SK-N-SH (cell line): ENCODE results near the gene ZNF766. TPM values are rescaled to one million over a fixed set of nuclear protein-coding genes. Genes with fewer than 3 reads are reported as not detected.

Source experiments
- CTCF ChIA-PET: fragments of 300-600, 350-600 bp; formaldehyde crosslinking; extraction: SDS; loops from one replicate; lab custom pipeline; 2021; lab: Yijun Ruan, JAX
- POLR2A ChIA-PET: fragments of 350-600 bp; sonication (Branson Sonifier 250); formaldehyde crosslinking; extraction: SDS; loops from one replicate; lab custom pipeline; 2020; ENCODE audit warnings: antibody characterized with exemption, inconsistent platforms; lab: Yijun Ruan, JAX
- DNase-seq: peaks from one replicate; pipeline ENCODE4 v3.0.0; 2012
- H2AFZ ChIP-seq: fragments of 200-600 bp; sonication (generic); 2 replicates; pipeline ENCODE4 v1.8.1; 2016; ENCODE audit warnings: antibody characterized with exemption, mild to moderate bottlenecking, low read depth
- H3F3A ChIP-seq: fragments of 200-600 bp; sonication (generic); replicated peaks from 2 replicates; pipeline ENCODE3; 2016; ENCODE audit warnings: antibody characterized with exemption, mild to moderate bottlenecking; ENCODE audit not compliant: insufficient read depth
- H3K27ac ChIP-seq, 2 experiments: fragments of 200-500 bp in 1 of 2; fragments of 200-600 bp in 1 of 2; sonication (Bioruptor generic) in 1 of 2; sonication (generic), shearing (Covaris generic) in 1 of 2; 2 replicates each; pipeline versions ENCODE4 v1.5.1 to v1.6.1; 2014 to 2016; ENCODE audit warnings: low read depth in 2 of 2, inconsistent platforms in 1 of 2, low read length in 1 of 2, mild to moderate bottlenecking in 1 of 2, mixed read lengths in 1 of 2
- H3K27me3 ChIP-seq: fragments of 200-600 bp; sonication (generic), shearing (Covaris generic); 2 replicates; pipeline ENCODE4 v1.6.1; 2016; ENCODE audit warnings: mixed run types; ENCODE audit not compliant: insufficient read depth
- H3K36me3 ChIP-seq, 2 experiments: fragments of 200-500 bp in 1 of 2; fragments of 200-600 bp in 1 of 2; sonication (Bioruptor generic) in 1 of 2; sonication (generic) in 1 of 2; replicated peaks in 1 of 2; 2 replicates each; pipeline versions ENCODE3 to v1.5.1; 2014 to 2016; ENCODE audit warnings: low read length in 1 of 2, mild to moderate bottlenecking in 1 of 2; ENCODE audit not compliant: insufficient read depth in 2 of 2, control insufficient read depth in 1 of 2
- H3K4me1 ChIP-seq, 2 experiments: fragments of 200-500 bp in 1 of 2; fragments of 200-600 bp in 1 of 2; sonication (Bioruptor generic) in 1 of 2; sonication (generic), shearing (Covaris generic) in 1 of 2; 2 replicates each; pipeline versions ENCODE4 v1.5.1 to v1.6.1; 2014 to 2016; ENCODE audit warnings: low read depth in 1 of 2, low read length in 1 of 2, mixed run types in 1 of 2; ENCODE audit not compliant: insufficient read depth in 2 of 2, control insufficient read depth in 1 of 2
- H3K4me2 ChIP-seq: fragments of 200-600 bp; sonication (generic), shearing (Covaris generic); 2 replicates; pipeline ENCODE4 v1.6.1; 2017; ENCODE audit warnings: mixed run types
- H3K4me3 ChIP-seq, 2 experiments: fragments of 200-500 bp in 1 of 2; fragments of 200-600 bp in 1 of 2; sonication (Bioruptor generic) in 1 of 2; sonication (generic), shearing (Covaris generic) in 1 of 2; 2 replicates each; pipeline versions ENCODE4 v1.5.1 to v1.8.1; 2014 to 2016; ENCODE audit warnings: low read depth in 2 of 2, inconsistent platforms in 1 of 2, low read length in 1 of 2, mild to moderate bottlenecking in 1 of 2, mixed read lengths in 1 of 2, moderate library complexity in 1 of 2
- H3K79me2 ChIP-seq: fragments of 200-600 bp; sonication (generic); 2 replicates; pipeline ENCODE4 v1.8.1; 2017; ENCODE audit warnings: mild to moderate bottlenecking; ENCODE audit not compliant: insufficient read depth
- H3K9ac ChIP-seq: fragments of 200-600 bp; sonication (generic); 2 replicates; pipeline ENCODE4 v1.6.1; 2017; ENCODE audit warnings: mixed run types
- H3K9me2 ChIP-seq: fragments of 200-600 bp; sonication (generic); 2 replicates; pipeline ENCODE4 v1.6.1; 2017; ENCODE audit warnings: mixed run types
- H3K9me3 ChIP-seq: fragments of 200-600 bp; sonication (generic); 2 replicates; pipeline ENCODE4 v1.6.1; 2017; ENCODE audit warnings: mixed run types, mild to moderate bottlenecking, moderate library complexity
- H4K20me1 ChIP-seq: fragments of 200-600 bp; sonication (generic); 2 replicates; pipeline ENCODE4 v1.6.1; 2017; ENCODE audit warnings: mild to moderate bottlenecking, mixed run types; ENCODE audit not compliant: insufficient read depth
- ELF1 ChIP-seq: IDR thresholded peaks from 2 replicates; pipeline ENCODE4 v1.4.0; 2012
- EP300 ChIP-seq, 2 experiments: IDR thresholded peaks; 2 replicates each; pipeline versions ENCODE4 v1.4.0 to v1.6.1; 2012; ENCODE audit warnings: borderline replicate concordance in 1 of 2, low read depth in 1 of 2, low read length in 1 of 2
- FOXM1 ChIP-seq: IDR thresholded peaks from 2 replicates; pipeline ENCODE4 v1.4.0; 2012; ENCODE audit warnings: low read depth, mild to moderate bottlenecking
- GABPA ChIP-seq: IDR thresholded peaks from 2 replicates; pipeline ENCODE4 v1.4.0; 2012; ENCODE audit warnings: low read depth, mild to moderate bottlenecking
- MAX ChIP-seq: IDR thresholded peaks from 2 replicates; pipeline ENCODE4 v1.4.0; 2012; ENCODE audit warnings: low read depth
- MXI1 ChIP-seq: IDR thresholded peaks from 2 replicates; pipeline ENCODE4 v1.6.1; 2012; ENCODE audit warnings: mild to moderate bottlenecking, low read depth, low read length, improper control_type of control experiment
- RAD21 ChIP-seq: IDR thresholded peaks from 2 replicates; pipeline ENCODE4 v1.6.1; 2012; ENCODE audit warnings: mild to moderate bottlenecking, low read length
- REST ChIP-seq: IDR thresholded peaks from 2 replicates; pipeline ENCODE4 v1.6.1; 2012; ENCODE audit warnings: mild to moderate bottlenecking, low read depth, low read length, moderate library complexity
- SIN3A ChIP-seq: IDR thresholded peaks from 2 replicates; pipeline ENCODE4 v1.6.1; 2012; ENCODE audit warnings: low read depth, mild to moderate bottlenecking, low read length, moderate library complexity, borderline replicate concordance
- SMC3 ChIP-seq: IDR thresholded peaks from 2 replicates; pipeline ENCODE4 v1.6.1; 2012; ENCODE audit warnings: low read depth, low read length, improper control_type of control experiment
- TAF1 ChIP-seq: IDR thresholded peaks from 2 replicates; pipeline ENCODE4 v1.6.1; 2012; ENCODE audit warnings: low read depth, mild to moderate bottlenecking, low read length, moderate library complexity, borderline replicate concordance
- TCF12 ChIP-seq: IDR thresholded peaks from 2 replicates; pipeline ENCODE4 v1.4.0; 2012
- USF2 ChIP-seq: fragments of 150-350 bp; IDR thresholded peaks from 2 replicates; pipeline ENCODE4 v1.6.1; 2017; ENCODE audit warnings: antibody characterized with exemption, low read length, low read depth, borderline replicate concordance
- YY1 ChIP-seq: IDR thresholded peaks from 2 replicates; pipeline ENCODE4 v1.4.0; 2012; ENCODE audit warnings: low read depth, mild to moderate bottlenecking
- ZBTB33 ChIP-seq: IDR thresholded peaks from 2 replicates; pipeline ENCODE4 v1.4.0; 2012; ENCODE audit warnings: low read depth, borderline replicate concordance
- WGBS: methylation state at CpG from one replicate; pipeline ENCODE4 v1.1.6; 2017; ENCODE audit warnings: low lambda C conversion rate; 5-methylcytosine and 5-hydroxymethylcytosine counted together
- polyA plus RNA-seq, 3 experiments: library from polyadenylated mRNA; depleted of rRNA; stranded (reverse); fragments of >200 nt; gene quantifications; 2 replicates each; pipeline ENCODE4 v1.2.3, GENCODE V29; 2012

Gene ZNF766
- polyA plus RNA-seq, 1 of the 3 experiments (the other 2 are of a cell fraction): 3.9 TPM

DNA sequence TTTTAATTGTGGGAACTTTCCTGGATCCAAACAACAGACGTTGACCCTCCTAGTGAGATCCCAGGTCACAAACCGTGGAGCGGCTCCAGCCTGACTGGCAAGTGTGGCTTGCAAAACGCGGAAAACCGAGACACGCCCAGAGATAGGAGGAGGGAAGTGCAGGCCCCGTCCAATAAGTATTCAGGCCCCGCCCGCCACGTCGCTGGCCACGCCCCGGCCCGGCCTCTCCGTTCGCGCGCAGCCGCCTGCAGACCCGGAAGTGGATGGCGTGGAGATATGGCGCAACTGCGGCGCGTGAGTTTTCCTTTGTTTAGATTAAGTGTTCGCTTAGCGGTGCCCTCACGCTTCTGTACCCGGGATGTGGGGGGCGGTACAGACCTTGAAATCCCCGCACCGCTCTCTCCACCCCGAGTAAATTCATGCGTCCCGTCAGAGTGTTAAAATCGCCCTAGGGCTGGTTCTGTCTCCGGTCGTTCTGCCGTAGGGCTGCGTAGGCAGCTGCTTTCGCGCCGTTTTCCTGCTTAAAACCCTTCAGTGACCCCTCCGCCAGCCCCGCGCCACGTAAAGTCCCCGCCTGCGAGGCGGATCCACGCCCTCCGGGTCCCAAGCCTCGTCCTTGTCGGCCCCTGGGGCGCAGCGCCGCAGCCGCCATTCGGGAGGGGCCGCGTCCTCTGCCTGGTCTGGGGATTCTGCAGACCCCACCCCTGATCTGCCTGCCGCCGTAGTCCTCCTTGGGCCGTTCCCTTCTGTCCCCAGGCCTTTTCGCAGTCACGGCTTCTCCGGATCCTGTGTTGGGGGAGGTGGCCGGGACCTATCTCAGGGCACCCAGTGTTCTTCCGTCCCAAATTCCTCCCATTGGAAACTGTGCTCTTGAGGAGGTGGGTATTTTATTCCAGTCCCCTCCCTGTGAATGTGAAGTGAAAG is at the start of gene ZNF766 (continued):
- 0 out of 2 replicates have a peak, but pooled peaks have one; percentile 10 for TF ChIP-seq REST
- peak; percentile 74 for TF ChIP-seq YY1
- peak; percentile 65 for TF ChIP-seq GABPA
- no peak for TF ChIP-seq SMC3
- peak; percentile 90 for TF ChIP-seq MAX
- TF ChIP-seq SIN3A: peak; percentile 78
- no peak for TF ChIP-seq EP300 (IDR thresholded peaks at IDR 0.05; ENCODE audit: borderline replicate concordance in 1 of 2, low read depth in 1 of 2, low read length in 1 of 2)

- Histone ChIP-seq H3K27ac (no peak overlapping the region), H3F3A (no peaks in the 10 kb centered on the region), H3K9me2 (no peaks in the 10 kb centered on the region), H4K20me1 (no peaks in the 10 kb centered on the region), H3K36me3 (peaks cover 76 to 87% of the 10 kb centered on the region in 2 experiments), H3K4me1 (no peaks in the 10 kb centered on the region), H3K27me3 (no peaks in the 10 kb centered on the region), H3K4me3 (no peak overlapping the region), H3K9ac (no peak overlapping the region), H3K79me2 (no peaks in the 10 kb centered on the region), H2AFZ (no peak overlapping the region), H3K4me2 (no peak overlapping the region), H3K9me3 (no peaks in the 10 kb centered on the region)
- no peak for DNase-seq
- 94% methylated on average over 7 of the region's 8 CpGs for WGBS
- ChIA-PET CTCF (interaction anchor here (0.6 to 1.2 kb wide), 2 partner anchors 25 to 80 kb away, joined by 3 read pairs; partner anchors contain the start of gene ZNF616), POLR2A (no interaction called here)
- TF ChIP-seq MXI1: no peak
- no peak for TF ChIP-seq REST
- no peak for TF ChIP-seq USF2
- TF ChIP-seq SIN3A: no peak
- no peak for TF ChIP-seq TAF1
- no peak for TF ChIP-seq ZBTB33
- no peak for TF ChIP-seq MAX
- no peak for TF ChIP-seq ELF1
- TF ChIP-seq TCF12: no peak
- no peak for TF ChIP-seq FOXM1
- TF ChIP-seq RAD21: no peak
Measured at GRCh38 chr19:52219611-52220010, 49.8 kb upstream of the ZNF766 start.
